Measurements from ENCODE around the gene ARSJ.

DNA sequence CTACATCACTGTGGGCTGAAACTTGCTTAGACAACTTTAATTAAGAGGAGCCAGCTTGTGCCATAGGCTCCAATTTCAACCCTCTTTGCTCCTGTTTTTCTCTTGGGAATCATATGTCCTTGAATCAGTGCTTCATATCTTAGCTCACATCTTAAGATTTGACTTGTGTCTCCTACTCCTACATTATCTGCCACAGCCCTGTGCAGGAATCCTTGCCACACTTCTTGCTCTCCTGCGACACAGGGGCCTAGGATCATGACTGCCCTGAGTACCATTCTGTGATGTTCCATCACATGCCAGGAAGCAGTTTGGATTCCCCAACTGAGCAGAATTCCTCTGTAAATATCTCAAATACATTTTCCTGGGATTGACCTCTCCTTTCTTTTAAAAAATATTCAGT lies 36.4 kb downstream of the ARSJ start:
- no peak for TF ChIP-seq CTCF (IDR thresholded peaks at IDR 0.05)
- TF ChIP-seq POLR2A (IDR thresholded peaks at IDR 0.05), result no peak

All from right lobe of liver (tissue), 4 donors.